ENCODE data around the gene SUSD5.

- TF ChIP-seq CTCF (IDR thresholded peaks at IDR 0.05) (no peak), POLR2A (IDR thresholded peaks at IDR 0.05) (no peak)
Measured at GRCh38 chr3:33240261-33240660, 21.7 kb upstream of the SUSD5 start.
